Measurements from ENCODE around the gene PSMC6.

Gene PSMC6

DNA sequence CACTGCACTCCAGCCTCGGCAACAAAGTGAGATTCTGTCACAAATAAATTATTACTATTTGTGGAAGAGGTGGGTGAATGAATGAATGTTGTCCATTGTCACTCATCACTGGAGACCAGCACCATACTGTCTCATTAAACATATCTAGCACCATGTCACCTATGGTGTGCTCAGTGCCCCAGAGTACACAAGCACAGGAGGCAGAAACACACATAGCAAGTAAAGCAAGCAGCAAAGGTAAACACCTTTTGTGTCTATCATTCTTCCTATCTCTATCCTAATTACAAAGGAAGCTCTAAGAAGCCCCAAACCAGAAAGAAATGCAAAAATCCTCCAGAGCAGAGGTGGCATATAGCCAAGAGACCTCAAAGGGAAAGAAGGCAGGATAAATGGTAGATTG is 20.8 kb upstream of the PSMC6 start:
- TF ChIP-seq CTCF (IDR thresholded peaks at IDR 0.05; ENCODE audit: extremely low read depth, missing control alignments): no peak
- no peak for DNase-seq (ENCODE audit: low spot score)

DNA sequence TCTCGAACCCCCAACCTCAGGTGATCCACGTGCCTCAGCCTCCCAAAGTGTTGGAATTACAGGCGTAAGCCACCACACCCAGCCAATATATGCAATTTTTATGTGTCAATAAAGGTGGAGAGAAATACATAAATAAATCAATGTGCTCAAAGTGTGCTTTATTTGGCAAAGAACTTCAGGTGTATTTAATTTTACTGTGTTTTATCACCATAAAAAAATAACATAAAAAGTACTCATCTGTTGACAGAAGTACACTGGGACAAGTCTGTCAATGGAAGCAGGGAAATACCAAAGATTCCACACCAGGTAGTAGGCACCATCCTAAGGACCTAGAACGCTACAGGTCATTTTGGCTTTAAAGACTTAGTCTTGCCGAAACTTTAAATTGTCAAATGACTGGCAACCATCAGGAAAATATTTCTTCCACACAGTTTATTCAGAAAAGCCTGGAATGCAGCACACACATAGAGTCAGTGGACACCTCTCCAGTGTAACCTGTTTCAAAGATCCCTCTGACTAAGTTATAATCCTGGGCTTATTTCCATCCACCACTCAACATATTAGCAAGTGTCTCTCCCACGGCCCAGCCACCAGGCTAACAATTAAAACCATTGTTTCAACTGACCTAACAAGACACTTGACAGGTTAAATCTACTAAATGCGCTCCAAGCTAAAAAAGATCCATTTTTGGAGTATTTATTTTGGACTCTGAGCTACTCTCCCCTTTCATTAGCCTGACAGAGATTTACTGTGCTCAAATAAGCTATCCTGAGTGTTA is 15.8 kb upstream of the PSMC6 start:
- DNase-seq (ENCODE audit: low spot score): no peak

DNA sequence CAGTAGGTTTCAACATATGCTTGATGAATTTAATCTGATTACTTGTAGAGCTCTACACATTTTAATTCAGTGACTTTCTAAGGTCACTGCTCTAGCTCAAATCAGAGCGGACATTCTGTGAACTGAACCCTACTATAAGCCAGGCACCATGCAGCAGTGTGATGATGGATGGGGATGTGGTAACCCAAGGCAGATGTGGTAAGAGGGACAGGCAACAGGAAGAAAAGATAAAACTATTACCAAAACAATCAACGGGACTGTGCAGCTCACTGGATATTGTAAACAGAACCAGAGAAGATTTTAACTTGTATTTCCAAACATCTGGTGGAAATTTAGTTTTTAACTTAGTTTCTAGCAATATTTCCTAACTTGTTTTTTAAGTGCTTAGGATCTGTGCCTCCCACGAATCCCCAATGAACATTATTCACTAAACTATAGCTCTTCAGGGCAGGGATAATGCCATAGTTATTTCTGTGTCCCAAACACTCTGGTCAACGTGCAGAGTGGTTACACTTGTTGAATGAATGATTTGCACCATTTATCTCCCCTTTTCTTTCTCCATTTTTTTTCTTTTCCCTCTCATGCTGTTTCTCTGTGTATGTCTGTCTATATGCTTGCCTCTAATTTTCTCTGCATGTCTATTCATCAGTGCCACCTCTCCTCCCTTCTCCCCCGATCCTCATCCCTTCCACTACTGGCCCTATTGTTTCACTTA is 14.6 kb upstream of the PSMC6 start:
- TF ChIP-seq CTCF (IDR thresholded peaks at IDR 0.05; ENCODE audit: extremely low read depth, missing control alignments): no peak
- DNase-seq (ENCODE audit: low spot score): no peak

More for the DNA sequence above, 15.8 kb upstream of the PSMC6 start:
- TF ChIP-seq CTCF (IDR thresholded peaks at IDR 0.05; ENCODE audit: extremely low read depth, missing control alignments): no peak

GRCh38 chr14:52693036-52693435 is 14.0 kb upstream of the PSMC6 start:
- DNase-seq (ENCODE audit: low spot score): no peak
- TF ChIP-seq CTCF (IDR thresholded peaks at IDR 0.05; ENCODE audit: extremely low read depth, missing control alignments): no peak

GRCh38 chr14:52693532-52693931 is 13.5 kb upstream of the PSMC6 start:
- no peak for DNase-seq (ENCODE audit: low spot score)
- TF ChIP-seq CTCF (IDR thresholded peaks at IDR 0.05; ENCODE audit: extremely low read depth, missing control alignments): no peak

- TF ChIP-seq CTCF (IDR thresholded peaks at IDR 0.05; ENCODE audit: extremely low read depth, missing control alignments): no peak
- DNase-seq (ENCODE audit: low spot score): peak; percentile 63
Measured at GRCh38 chr14:52694761-52695480, 12.1 kb upstream of the PSMC6 start.
